ENCODE measurements around the gene LARP4B.
"Not testable (repeated sequence)": the region's sequence is repeated elsewhere in the genome, so short reads cannot be mapped to it uniquely, and the experiment has no call there.

The LARP4B gene

DNA sequence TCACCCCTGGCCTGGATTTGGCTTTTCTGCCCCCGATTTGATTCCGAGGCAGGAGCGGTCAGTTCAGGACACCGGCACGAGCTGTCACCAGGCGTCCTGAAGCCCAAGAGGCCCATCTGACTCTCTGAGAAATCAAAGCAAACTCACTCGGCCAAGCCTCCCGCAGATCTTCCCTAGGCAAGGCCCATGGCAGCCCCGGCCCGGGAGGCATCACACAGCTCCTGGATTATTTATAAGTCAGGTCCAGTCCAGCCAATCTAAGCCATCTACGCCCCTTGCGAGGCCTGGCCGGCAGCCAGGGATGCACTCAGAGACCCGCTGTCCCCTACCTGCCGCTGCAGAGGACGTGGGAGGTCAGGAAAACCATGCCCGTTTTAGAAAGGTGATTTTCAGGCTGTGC, 154.7 kb downstream of the LARP4B start:
- no peak for DNase-seq (ENCODE audit: insufficient read length, low spot score)
- no peak for FAIRE-seq

DNA sequence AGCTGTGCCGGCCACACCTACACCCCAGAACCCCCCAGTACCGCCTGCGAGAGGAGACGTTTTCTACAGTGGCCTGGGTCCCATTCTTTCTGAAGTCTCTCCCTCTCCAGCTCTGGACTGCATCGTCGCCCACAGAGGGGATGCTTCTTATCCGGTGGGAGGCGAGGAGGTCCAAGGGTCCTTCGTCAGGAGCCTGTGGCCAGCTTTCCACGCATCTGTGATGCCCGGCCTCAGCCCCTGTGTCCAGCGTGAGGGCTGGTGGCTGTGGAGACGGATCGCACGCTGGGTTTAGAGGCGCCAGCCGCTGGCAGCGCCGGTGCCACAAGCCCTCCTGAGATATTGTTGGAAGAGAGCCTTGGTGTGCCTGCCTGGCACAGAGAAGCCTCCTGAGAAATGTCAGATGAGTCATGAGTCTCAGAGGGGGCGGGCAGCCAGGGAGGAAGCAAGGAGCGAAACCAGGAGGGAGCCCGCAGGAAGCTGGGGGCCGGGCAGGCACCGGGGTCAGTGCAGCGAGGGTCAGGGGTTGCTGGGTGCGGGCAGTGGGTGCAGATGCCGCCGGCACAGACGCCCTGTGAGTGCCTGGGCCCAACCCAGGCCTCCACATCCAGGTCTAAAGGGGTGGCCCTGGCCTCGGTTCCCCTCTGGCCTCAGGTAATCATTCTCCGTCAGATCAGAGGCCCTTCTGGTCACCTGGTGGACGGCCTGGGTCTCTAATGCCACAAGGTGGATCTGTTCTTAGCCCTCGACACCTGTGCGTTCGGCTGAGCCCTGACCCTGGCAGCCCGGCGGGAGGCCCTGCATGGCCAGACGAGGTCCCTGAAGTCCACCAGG, 156.0 kb downstream of the LARP4B start:
- TF ChIP-seq POLR2A (IDR thresholded peaks at IDR 0.05; ENCODE audit: low read depth, low read length), result no peak
- DNase-seq (ENCODE audit: insufficient read length, low spot score) (peak; percentile 69), FAIRE-seq (no peak)

More for the DNA sequence above, 154.7 kb downstream of the LARP4B start:
- TF ChIP-seq POLR2A (IDR thresholded peaks at IDR 0.05; ENCODE audit: low read depth, low read length), result no peak

DNA sequence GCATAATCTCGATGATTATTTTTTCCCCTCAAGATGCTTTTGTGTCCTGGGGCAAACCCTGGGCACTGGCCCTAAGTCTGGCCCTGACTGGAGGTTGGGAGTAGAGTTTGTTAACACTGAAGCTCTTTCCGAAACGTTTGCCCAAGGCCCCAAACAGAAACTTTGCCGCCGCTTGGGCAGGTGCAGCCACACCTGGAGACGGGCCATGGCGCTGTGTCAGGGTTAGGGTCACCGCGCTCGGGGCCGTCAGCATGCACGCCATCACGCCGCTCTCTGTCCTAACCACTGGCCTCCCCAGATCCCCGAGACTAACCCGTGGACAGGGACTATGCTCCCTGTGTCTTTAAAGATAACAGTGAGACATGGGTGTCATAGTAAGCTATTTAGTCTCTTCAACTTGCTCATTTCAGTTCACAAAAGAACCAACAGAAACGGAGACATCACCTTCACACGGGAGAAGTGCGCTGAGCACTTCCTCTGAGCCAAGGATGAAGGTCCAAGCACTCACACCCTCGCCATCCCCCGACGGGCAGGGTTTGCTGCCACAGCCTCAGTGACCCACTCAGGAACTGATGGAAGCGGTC, 156.8 kb downstream of the LARP4B start:
- FAIRE-seq (no peak), DNase-seq (ENCODE audit: insufficient read length, low spot score) (no peak)
- TF ChIP-seq POLR2A (IDR thresholded peaks at IDR 0.05; ENCODE audit: low read depth, low read length), result no peak

DNA sequence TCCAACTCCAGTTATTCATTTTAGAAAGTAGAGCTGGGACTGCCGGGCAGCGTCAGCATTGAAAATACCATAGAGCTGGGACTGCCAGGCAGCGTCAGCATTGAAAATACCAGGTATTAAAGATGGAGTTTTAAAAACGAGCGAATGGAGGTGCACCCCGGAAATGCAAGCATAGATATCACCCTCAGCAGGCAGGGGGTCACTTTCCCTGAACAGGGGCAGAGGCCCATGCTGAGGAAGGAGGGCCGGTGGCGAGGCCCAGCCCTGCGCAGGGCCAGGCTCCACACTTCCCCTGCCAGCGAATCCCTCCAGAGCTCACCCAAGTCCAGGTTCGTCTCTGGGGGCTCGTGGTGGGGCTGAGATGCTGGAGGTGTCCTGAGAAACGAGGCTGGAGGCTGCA, 157.3 kb downstream of the LARP4B start:
- FAIRE-seq (no peak), DNase-seq (ENCODE audit: insufficient read length, low spot score) (no peak)
- no peak for TF ChIP-seq POLR2A (IDR thresholded peaks at IDR 0.05; ENCODE audit: low read depth, low read length)

DNA sequence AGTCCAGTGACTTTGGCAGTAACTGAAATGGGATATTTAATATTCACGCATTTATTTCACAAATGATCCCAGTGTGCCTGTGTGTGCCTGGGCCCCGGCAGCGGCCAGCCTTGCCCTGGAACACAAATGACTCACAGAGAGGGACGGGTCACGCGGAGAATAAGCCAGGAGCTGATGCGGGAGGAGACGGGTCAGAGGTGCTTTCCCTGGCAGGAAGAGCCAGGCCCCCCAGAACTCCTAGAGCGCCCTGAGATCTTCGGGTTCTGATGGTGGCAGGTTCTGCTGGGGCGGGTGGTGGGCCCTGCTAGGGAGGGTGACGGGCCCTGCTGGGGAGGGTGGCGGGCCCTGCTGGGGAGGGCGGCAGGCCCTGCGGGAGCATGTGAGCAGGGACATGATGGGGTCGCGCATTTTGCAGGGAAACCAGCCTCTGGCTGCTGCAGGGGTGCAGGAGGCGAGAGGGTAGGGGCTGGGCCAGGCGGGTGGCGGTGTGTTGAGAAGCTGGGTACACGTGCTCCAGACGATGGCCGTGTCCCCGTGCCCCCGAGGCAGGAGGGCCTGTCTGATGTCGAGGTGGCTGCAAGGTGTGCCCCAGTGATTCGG, 157.8 kb downstream of the LARP4B start:
- TF ChIP-seq POLR2A (IDR thresholded peaks at IDR 0.05; ENCODE audit: low read depth, low read length), result no peak
- DNase-seq (ENCODE audit: insufficient read length, low spot score) (no peak), FAIRE-seq (no peak)

DNA sequence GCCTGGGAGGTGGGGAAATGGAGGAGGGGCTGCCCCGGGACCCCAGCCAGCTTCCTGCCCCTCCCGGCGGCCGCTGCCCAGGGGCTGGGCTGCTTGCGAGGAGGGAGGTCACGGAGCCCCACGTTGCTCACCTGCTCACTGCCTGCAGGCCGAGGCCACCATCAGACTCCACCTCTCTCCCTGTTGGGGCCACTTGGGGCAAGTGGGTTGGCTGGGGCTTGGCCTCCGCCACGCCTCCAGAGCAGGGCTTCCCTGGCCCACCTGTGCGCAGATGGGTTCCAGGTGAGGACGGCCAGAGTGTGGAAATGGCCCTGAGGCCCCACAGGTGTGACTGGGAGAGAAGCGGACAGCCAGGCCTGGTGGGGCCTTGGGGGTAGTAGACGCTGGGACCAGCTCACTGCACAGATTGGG, 159.3 kb downstream of the LARP4B start:
- DNase-seq (ENCODE audit: insufficient read length, low spot score) (no peak), FAIRE-seq (no peak)
- TF ChIP-seq POLR2A (IDR thresholded peaks at IDR 0.05; ENCODE audit: low read depth, low read length), result no peak

DNA sequence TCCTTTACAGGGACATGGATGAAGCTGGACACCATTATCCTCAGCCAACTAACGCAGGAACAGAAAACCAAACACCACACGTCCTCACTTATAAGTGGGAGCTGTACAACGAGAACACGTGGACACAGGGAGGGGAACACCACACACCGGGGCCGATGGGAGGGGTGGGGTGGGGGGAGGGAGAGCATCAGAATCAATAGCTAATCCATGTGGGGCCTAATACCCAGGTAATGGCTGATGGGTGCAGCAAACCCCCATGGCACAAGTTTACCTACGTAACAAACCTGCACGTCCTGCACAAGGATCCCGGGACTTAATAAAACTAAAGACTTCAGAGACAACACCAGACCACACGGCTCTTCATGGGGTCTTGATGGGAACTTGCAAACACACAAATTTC, 159.9 kb downstream of the LARP4B start:
- TF ChIP-seq POLR2A (IDR thresholded peaks at IDR 0.05; ENCODE audit: low read depth, low read length), result no peak
- FAIRE-seq, result no peak
- DNase-seq (ENCODE audit: insufficient read length, low spot score), result no peak

DNA sequence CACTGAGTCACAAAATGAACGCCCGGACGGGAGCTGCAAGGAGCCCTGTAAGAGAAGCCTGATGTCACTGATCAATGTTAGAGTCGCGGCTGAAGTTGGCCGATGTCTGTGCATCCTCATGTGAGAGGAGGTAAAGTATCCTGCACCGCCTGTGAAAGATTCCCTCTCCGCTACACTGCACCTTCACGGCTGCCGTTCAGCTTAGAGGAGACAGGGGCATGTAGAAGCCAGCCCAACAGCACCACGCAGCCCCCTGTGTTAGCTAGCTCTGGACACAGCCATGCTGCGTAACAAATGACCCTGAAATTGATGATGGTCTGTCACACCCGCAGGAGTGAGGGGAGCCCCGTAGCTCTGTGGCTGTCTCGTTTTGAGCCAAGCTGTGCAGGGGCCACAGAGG, 160.5 kb downstream of the LARP4B start:
- DNase-seq (ENCODE audit: insufficient read length, low spot score) (no peak), FAIRE-seq (no peak)
- no peak for TF ChIP-seq POLR2A (IDR thresholded peaks at IDR 0.05; ENCODE audit: low read depth, low read length)

DNA sequence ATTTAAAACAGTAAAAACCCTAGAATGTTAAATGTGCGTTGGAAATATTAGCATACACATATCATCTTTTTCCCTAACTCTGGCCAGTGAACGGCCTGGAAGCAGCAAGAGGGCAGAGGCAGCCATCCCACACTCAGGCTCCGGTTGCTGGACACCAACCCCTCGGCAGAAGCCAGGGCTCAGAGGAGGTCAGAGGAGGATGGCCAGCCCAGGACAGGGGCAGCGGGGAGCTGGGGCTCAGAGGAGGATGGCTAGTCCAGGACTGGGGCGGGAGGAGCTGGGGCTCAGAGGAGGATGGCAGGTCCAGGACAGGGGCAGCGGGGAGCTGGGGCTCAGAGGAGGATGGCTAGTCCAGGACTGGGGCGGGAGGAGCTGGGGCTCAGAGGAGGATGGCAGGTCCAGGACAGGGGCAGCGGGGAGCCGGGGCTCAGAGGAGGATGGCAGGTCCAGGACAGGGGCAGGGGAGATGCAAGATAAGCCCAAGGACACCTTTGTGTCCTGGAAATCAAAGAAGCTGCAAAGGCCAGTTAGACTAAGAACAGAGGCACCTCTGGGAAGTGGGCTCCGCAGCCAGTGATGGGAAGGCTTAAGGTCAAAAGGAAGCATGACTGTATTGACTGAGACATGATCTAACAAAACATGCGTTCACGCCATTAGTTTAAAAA, 161.3 kb downstream of the LARP4B start:
- FAIRE-seq, result not testable (repeated sequence)

DNA sequence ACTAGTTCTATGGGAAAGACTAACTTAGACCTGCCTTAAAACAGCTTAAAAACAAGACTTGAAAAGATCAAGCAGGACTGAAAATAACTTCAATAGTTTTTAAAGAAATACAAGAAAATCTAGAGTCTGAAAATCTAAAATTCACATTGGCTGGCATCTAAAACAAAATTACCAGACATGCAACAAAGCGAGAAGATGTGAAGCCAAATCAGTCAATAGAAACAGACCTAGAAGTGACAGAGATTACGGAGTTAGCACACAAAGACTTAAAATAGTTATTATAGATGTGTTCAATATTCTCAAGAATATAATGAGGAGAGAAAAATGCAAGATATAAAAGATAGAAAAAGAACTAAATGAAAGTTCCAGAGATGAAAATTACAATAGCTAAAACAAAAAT, 163.7 kb downstream of the LARP4B start:
- no peak for TF ChIP-seq POLR2A (IDR thresholded peaks at IDR 0.05; ENCODE audit: low read depth, low read length)
- DNase-seq (ENCODE audit: insufficient read length, low spot score), result no peak
- no peak for FAIRE-seq

More for the DNA sequence above, 161.3 kb downstream of the LARP4B start:
- DNase-seq (ENCODE audit: insufficient read length, low spot score), result not testable (repeated sequence)

DNA sequence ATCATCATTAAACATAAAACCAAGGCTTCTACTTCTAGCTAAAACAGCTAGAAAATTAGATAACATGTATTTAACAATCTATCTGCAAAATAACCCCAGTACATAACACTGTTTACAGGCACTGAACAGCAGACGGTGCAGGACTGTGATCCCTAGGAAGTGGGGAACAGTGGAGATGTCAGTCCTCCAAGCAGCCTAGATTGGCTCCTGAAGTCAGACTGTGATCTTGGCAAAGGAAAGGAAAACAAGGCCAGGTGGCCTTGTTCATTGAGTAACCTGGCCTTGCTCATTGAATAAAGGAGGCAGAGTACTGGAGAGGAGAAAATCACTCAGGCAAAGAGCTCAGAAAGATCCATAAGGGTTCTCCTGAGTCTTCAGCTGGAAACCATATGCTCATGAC, 164.3 kb downstream of the LARP4B start:
- FAIRE-seq, result no peak
- no peak for TF ChIP-seq POLR2A (IDR thresholded peaks at IDR 0.05; ENCODE audit: low read depth, low read length)
- DNase-seq (ENCODE audit: insufficient read length, low spot score), result no peak

DNA sequence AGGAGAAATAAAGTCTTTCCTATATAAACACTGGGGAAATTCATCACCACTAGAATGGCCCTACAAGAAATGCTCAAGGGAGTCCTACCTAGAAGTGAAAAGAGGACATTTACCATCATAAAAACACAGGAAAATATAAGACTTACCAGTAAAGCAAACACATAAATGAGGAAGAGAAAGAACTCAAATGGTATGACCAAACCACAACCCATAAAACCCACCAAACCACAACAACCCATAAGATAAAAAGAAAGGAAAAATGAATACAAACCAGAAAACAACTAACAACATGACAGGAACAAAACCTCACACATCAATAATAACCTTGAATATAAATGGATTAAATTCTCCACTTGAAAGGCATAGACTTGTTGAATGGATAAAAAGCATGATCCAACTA, 170.1 kb downstream of the LARP4B start:
- no peak for FAIRE-seq
- DNase-seq (ENCODE audit: insufficient read length, low spot score), result no peak
- no peak for TF ChIP-seq POLR2A (IDR thresholded peaks at IDR 0.05; ENCODE audit: low read depth, low read length)

DNA sequence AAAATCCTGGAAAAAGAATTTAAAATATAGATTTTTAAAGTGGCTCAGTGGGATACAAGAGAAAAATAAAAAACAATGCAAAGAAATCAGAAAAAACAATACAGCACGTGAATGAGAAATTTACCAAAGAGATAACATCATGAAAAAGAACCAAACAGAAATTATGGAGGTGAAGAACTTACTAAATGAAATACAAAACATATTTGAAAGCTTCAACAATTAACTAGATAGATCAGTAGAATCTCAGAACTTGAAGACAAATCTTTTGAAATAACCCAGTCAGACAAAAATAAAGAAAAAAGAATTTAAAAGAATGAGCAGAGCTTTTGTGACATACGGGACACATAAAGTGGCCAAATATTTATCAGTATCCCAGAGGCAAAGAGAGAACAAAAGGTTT, 170.9 kb downstream of the LARP4B start:
- DNase-seq (ENCODE audit: insufficient read length, low spot score) (no peak), FAIRE-seq (no peak)
- TF ChIP-seq POLR2A (IDR thresholded peaks at IDR 0.05; ENCODE audit: low read depth, low read length), result no peak

DNA sequence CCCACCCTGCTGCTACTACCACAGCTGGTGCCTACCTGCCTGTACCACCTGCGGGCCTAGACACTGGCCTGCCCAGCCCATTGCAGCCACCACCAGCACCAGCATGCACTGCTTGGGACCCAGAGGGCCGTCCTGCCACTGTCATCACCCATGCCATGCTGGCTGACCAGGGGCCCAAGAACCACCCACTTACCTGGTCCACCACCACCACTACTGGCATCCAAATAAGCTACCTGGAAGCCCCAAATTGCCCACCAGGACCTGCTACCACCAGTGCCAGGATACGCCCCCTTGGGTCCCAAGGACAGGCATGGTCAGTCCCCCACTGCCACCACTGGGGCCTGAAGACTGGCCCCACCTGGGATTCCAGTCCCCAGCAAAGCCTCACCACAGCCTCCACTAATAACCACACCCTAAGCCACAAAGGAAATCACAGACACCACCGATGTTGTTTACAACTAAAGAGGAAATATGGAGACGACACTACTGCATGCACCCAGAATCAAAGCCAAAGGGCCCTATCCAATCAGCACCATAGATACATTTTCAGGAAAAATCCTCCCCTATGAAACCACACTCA, 171.5 kb downstream of the LARP4B start:
- no peak for TF ChIP-seq POLR2A (IDR thresholded peaks at IDR 0.05; ENCODE audit: low read depth, low read length)
- DNase-seq (ENCODE audit: insufficient read length, low spot score), result no peak
- FAIRE-seq, result no peak
